ENCODE results near the gene DTNBP1. TPM values are rescaled to one million over a fixed set of nuclear protein-coding genes. Genes with fewer than 3 reads are reported as not detected.

DTNBP1 gene
- total and polyA plus RNA-seq, 2 of the 8 experiments (the other 6 are each of a cell fraction or from before 2014, with no cell fraction given): 13.5 to 22.1 TPM

DNA sequence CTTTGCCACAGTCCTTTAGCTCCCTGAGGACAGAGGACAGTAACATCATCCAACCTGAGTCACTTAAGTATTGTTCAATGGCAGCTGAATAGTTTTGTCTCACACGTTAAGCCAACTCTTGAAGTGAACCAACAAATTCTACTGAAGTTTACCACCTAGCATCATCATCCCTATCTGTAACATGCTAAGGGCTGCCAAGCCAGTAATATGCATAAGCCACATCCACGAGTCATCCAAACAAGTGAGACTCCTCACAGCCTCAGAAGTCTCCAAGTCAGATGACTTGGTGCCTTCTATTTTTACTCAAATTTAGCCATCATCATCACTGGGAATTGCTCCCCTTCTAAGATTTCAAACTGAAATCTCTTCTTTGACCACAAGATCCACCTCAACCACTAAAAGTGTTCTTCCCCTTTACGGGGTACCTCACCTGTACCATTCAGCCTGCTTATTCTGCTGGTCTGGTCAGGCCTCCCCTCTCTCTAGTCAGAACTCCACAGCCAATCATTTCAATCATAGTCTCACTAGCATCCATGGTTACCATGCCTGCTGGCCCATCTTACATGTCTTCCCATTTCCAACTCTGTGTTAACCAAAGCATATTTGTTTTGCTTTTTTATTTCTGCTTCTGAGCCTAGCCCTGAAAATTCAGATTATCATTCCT is 73.7 kb downstream of the DTNBP1 start:
- DNase-seq (ENCODE audit: low read depth in 1 of 2, low spot score in 2 of 2): no peak
- FAIRE-seq: no peak

More for the DNA sequence above, 73.7 kb downstream of the DTNBP1 start:
- H3K27me3 ChIP-seq (replicated peaks in 1 of 4; ENCODE audit: control insufficient read depth in 3 of 4, extremely low read depth in 1 of 4, insufficient read depth in 3 of 4, low read length in 3 of 4): no peaks in the 10 kb centered on the region
- H2AFZ ChIP-seq (ENCODE audit: low read length): no peak overlapping the region
- no peak overlapping the region for H3K23ac ChIP-seq (ENCODE audit: insufficient read length)
- H3K36me3 ChIP-seq (ENCODE audit: control insufficient read depth in 2 of 4, insufficient read depth in 4 of 4, low read length in 3 of 4): no peaks in the 10 kb centered on the region
- no peak overlapping the region for H3K4ac ChIP-seq (replicated peaks; ENCODE audit: insufficient read length, low read depth, low read length)
- ChIA-PET CTCF (ENCODE audit: partially characterized antibody) (no interaction called here), POLR2A (ENCODE audit: partially characterized antibody) (interaction anchor here (0.6 kb wide), 1 partner anchor 715 kb away, joined by 3 read pairs; no protein-coding TSS in a partner anchor)
- H2BK20ac ChIP-seq (ENCODE audit: low read length): no peak overlapping the region
- no peaks in the 10 kb centered on the region for H4K20me1 ChIP-seq (replicated peaks in 1 of 2; ENCODE audit: control insufficient read depth in 1 of 2, insufficient read depth in 2 of 2, low read length in 2 of 2)
- H4K8ac ChIP-seq (ENCODE audit: extremely low read depth, insufficient read depth, low read length): no peak overlapping the region
- no peaks in the 10 kb centered on the region for H3K23me2 ChIP-seq (ENCODE audit: low read depth, low read length)
- no peak overlapping the region for H2BK15ac ChIP-seq (ENCODE audit: low read length)
- no peak overlapping the region for H2BK12ac ChIP-seq (ENCODE audit: low read depth, low read length)
- no peak overlapping the region for H2BK5ac ChIP-seq (ENCODE audit: low read depth, low read length)
- no peak overlapping the region for H3K4me3 ChIP-seq (ENCODE audit: extremely low read depth in 1 of 4, insufficient read depth in 2 of 4, low read depth in 3 of 4, low read length in 4 of 4)
- H3K79me2 ChIP-seq (ENCODE audit: control insufficient read depth in 1 of 2, insufficient read depth in 2 of 2, low read length in 2 of 2): no peaks in the 10 kb centered on the region
- H3K14ac ChIP-seq (ENCODE audit: insufficient read length): no peak overlapping the region
- no peak overlapping the region for H2AK5ac ChIP-seq (ENCODE audit: low read depth, low read length)
- H3K9me3 ChIP-seq (ENCODE audit: insufficient read depth in 2 of 2, low read depth in 1 of 2, low read length in 1 of 2): no peaks in the 10 kb centered on the region
- H2BK120ac ChIP-seq (replicated peaks; ENCODE audit: low read depth, low read length): no peak overlapping the region
- no peak overlapping the region for H3K9ac ChIP-seq (replicated peaks in 1 of 4; ENCODE audit: extremely low read depth in 1 of 4, low read depth in 3 of 4, low read length in 3 of 4)
- no peak overlapping the region for H4K91ac ChIP-seq (replicated peaks; ENCODE audit: insufficient read length, low read length)
- H3K18ac ChIP-seq (ENCODE audit: extremely low read depth, low read length): no peak overlapping the region
- H3K4me2 ChIP-seq (ENCODE audit: insufficient read depth in 1 of 2, low read depth in 2 of 2, low read length in 2 of 2): no peak overlapping the region
- no peak overlapping the region for H3K27ac ChIP-seq (ENCODE audit: low read depth, low read length)
- no peak overlapping the region for H4K5ac ChIP-seq (ENCODE audit: insufficient read length, low read depth, low read length)
- H3K79me1 ChIP-seq (ENCODE audit: low read depth, low read length): no peaks in the 10 kb centered on the region
- WGBS, 2 experiments (ENCODE audit: extremely low coverage in 1 of 2, insufficient coverage in 1 of 2, insufficient read length in 1 of 2, insufficient replicate concordance in 2 of 2, low coverage in 1 of 2, low lambda C conversion rate in 2 of 2, missing lambda C conversion rate in 1 of 2): 95% methylated on average over 3 of the region's 3 CpGs; no CpG with 5 or more reads in 1 of the 2 experiments
- H3K4me1 ChIP-seq (replicated peaks in 1 of 4; ENCODE audit: control insufficient read depth in 3 of 4, insufficient read depth in 4 of 4, low read length in 3 of 4): peaks cover 0 to 4% (median under 1%) of the 10 kb centered on the region in 4 experiments; a peak in 2 of 7 replicates
- no peak overlapping the region for H3K56ac ChIP-seq (replicated peaks; ENCODE audit: insufficient read length, low read depth, low read length)
